K562 (cell line): ENCODE results near the gene TEAD4. TPM values are rescaled to one million over a fixed set of nuclear protein-coding genes. Genes with fewer than 3 reads are reported as not detected.

Source experiments
- ATAC-seq: fragments of 200-7000 bp; cut with Tn5 transposase; 3 replicates; pipeline ENCODE4 v1.9.1; 2020; ENCODE audit warnings: moderate library complexity
- BruUV-seq: library from RNA; stranded (reverse); fragments of 400-500 nt; replicated peaks from 2 replicates; lab custom pipeline; 2021; lab: Mats Ljungman, UMichigan
- CTCF ChIA-PET: fragments of 300-600 bp; formaldehyde crosslinking; extraction: SDS; loops from one replicate; lab custom pipeline; 2021; ENCODE audit warnings: low intra/inter-chr PET ratio; lab: Yijun Ruan, JAX
- POLR2A ChIA-PET: fragments of 300-600, 350-650 bp; sonication (Branson Sonifier 250); formaldehyde crosslinking; extraction: SDS; loops from one replicate; lab custom pipeline; 2021; ENCODE audit warnings: antibody characterized with exemption, inconsistent platforms; lab: Yijun Ruan, JAX
- DNase-seq, 4 experiments: peaks; one replicate each; pipeline versions ENCODE4 v3.0.0 to v3.0.0-alpha.2; 2011 to 2018; ENCODE audit warnings: low spot score in 3 of 4, mixed read lengths in 3 of 4; ENCODE audit errors: extremely low read depth in 1 of 4
- FAIRE-seq: peaks from 2 replicates; lab custom pipeline; 2011; peaks lifted over from hg19 to GRCh38; lab: Jason Lieb, UNC
- H2AFZ ChIP-seq: 2 replicates; pipeline ENCODE4 v1.6.0; 2011; ENCODE audit warnings: low read depth, low read length, control low read depth, inconsistent platforms
- H3K27ac ChIP-seq: fragments of 200-600 bp; 3 replicates; pipeline ENCODE4 v1.8.0; 2011; ENCODE audit warnings: low read depth, mild to moderate bottlenecking, control low read depth, inconsistent platforms, low read length, moderate library complexity, mixed read lengths; ENCODE audit errors: extremely low read depth
- H3K27me3 ChIP-seq, 2 experiments: fragments of 300-600 bp in 1 of 2; 2 replicates in 1 of 2; 3 replicates in 1 of 2; pipeline versions ENCODE4 v1.6.0 to v1.8.0; 2011; ENCODE audit warnings: inconsistent platforms in 2 of 2, low read length in 2 of 2, mild to moderate bottlenecking in 1 of 2, mixed read lengths in 1 of 2, moderate library complexity in 1 of 2; ENCODE audit not compliant: control insufficient read depth in 2 of 2, insufficient read depth in 2 of 2
- H3K36me3 ChIP-seq: fragments of 300-600 bp; 3 replicates; pipeline ENCODE4 v1.8.0; 2011; ENCODE audit warnings: mild to moderate bottlenecking, low read length, inconsistent platforms; ENCODE audit not compliant: control insufficient read depth, insufficient read depth
- H3K4me1 ChIP-seq, 2 experiments: fragments of 200-600 bp in 1 of 2; replicated peaks in 1 of 2; 2 replicates in 1 of 2; 3 replicates in 1 of 2; pipeline versions ENCODE4 v1.5.1 to v1.8.0; 2011; ENCODE audit warnings: inconsistent platforms in 2 of 2, low read length in 2 of 2, mild to moderate bottlenecking in 1 of 2, mixed read lengths in 1 of 2, moderate library complexity in 1 of 2; ENCODE audit not compliant: control insufficient read depth in 2 of 2, insufficient read depth in 2 of 2
- H3K4me2 ChIP-seq: 2 replicates; pipeline ENCODE4 v1.6.1; 2011; ENCODE audit warnings: low read length, control low read depth, inconsistent platforms, mixed read lengths; ENCODE audit not compliant: insufficient read depth
- H3K4me3 ChIP-seq: fragments of 200-600 bp; sonication (generic), shearing (Covaris generic); 2 replicates; pipeline ENCODE4 v1.5.1; 2016; ENCODE audit warnings: control low read depth, inconsistent platforms
- H3K79me2 ChIP-seq: fragments of 200-600 bp; 3 replicates; pipeline ENCODE4 v1.8.0; 2011; ENCODE audit warnings: low read length, inconsistent platforms; ENCODE audit not compliant: control insufficient read depth, insufficient read depth
- H3K9ac ChIP-seq, 2 experiments: 2 replicates each; pipeline versions ENCODE4 v1.6.0 to v1.6.1; 2011; ENCODE audit warnings: low read depth in 2 of 2, low read length in 2 of 2, control low read depth in 1 of 2, inconsistent platforms in 1 of 2, mild to moderate bottlenecking in 1 of 2, mixed read lengths in 1 of 2; ENCODE audit not compliant: insufficient read depth in 1 of 2
- H3K9me1 ChIP-seq: one replicate; pipeline ENCODE4 v1.6.0; 2011; ENCODE audit warnings: inconsistent platforms, mild to moderate bottlenecking, low read length, moderate library complexity; ENCODE audit not compliant: control insufficient read depth, insufficient read depth
- H3K9me3 ChIP-seq: replicated peaks from 2 replicates; pipeline ENCODE4 v1.5.1; 2011; ENCODE audit warnings: low read depth, low read length, inconsistent platforms; ENCODE audit not compliant: control insufficient read depth, insufficient read depth
- H4K20me1 ChIP-seq: replicated peaks from 2 replicates; pipeline ENCODE4 v1.6.1; 2011; ENCODE audit warnings: low read length, inconsistent platforms, mixed read lengths; ENCODE audit not compliant: control insufficient read depth, insufficient read depth
- HOMEZ ChIP-seq: fragments of 250-450 bp; sonication (Bioruptor Pico); IDR thresholded peaks from 2 replicates; pipeline ENCODE4 v1.4.0; 2020; ENCODE audit warnings: mild to moderate bottlenecking, moderate library complexity
- IFI16 ChIP-seq: fragments of 250-450 bp; sonication (Bioruptor Pico); IDR thresholded peaks from 2 replicates; pipeline ENCODE4 v2.1.2; 2022; ENCODE audit warnings: mild to moderate bottlenecking, inconsistent platforms
- KLF1 ChIP-seq: fragments of 450-650 bp; IDR thresholded peaks from 2 replicates; pipeline ENCODE4 v1.6.1; 2016; ENCODE audit warnings: missing genetic modification characterization, missing compliant biosample characterization
- LCOR ChIP-seq: sonication (generic); formaldehyde crosslinking; IDR thresholded peaks from 2 replicates; pipeline ENCODE4 v1.8.0; 2022; ENCODE audit warnings: mild to moderate bottlenecking, missing genetic modification reagents
- PURB ChIP-seq: sonication (generic); formaldehyde crosslinking; IDR thresholded peaks from 2 replicates; pipeline ENCODE4 v1.9.0; 2021; ENCODE audit warnings: low read depth, mild to moderate bottlenecking, missing genetic modification reagents
- SMAD4 ChIP-seq: fragments of 250-450 bp; sonication (Bioruptor Pico); conservative IDR thresholded peaks from 2 replicates; pipeline ENCODE4 v1.8.0; 2021; ENCODE audit warnings: inconsistent platforms, mild to moderate bottlenecking, moderate library complexity
- SRSF7 ChIP-seq: fragments of 200-400 bp; formaldehyde crosslinking; optimal IDR thresholded peaks from 2 replicates; pipeline ENCODE3; 2017; ENCODE audit warnings: mild to moderate bottlenecking, low read depth, low read length
- TSC22D4 ChIP-seq: fragments of 450-650 bp; IDR thresholded peaks from 2 replicates; pipeline ENCODE4 v1.6.1; 2016; ENCODE audit warnings: missing genetic modification characterization, missing biosample characterization, control low read depth
- XRCC4 ChIP-seq: IDR thresholded peaks from one replicate; pipeline ENCODE4 v1.6.1; 2011; ENCODE audit not compliant: insufficient read depth, insufficient read length; ENCODE audit errors: extremely low read depth
- ZBTB8A ChIP-seq: fragments of 450-650 bp; IDR thresholded peaks from 2 replicates; pipeline ENCODE4 v1.6.1; 2018; ENCODE audit warnings: mild to moderate bottlenecking, moderate library complexity; ENCODE audit not compliant: partially characterized antibody
- ZNF408 ChIP-seq: fragments of 250-450 bp; sonication (Bioruptor Pico); IDR thresholded peaks from 2 replicates; pipeline ENCODE4 v1.4.0; 2020; ENCODE audit warnings: low read depth, mild to moderate bottlenecking, moderate library complexity
- ZNF695 ChIP-seq: fragments of 450-650 bp; formaldehyde crosslinking; IDR thresholded peaks from 2 replicates; pipeline ENCODE4 v1.4.0; 2020; ENCODE audit warnings: mild to moderate bottlenecking, moderate library complexity
- ZSCAN29 ChIP-seq: fragments of 450-650 bp; IDR thresholded peaks from 2 replicates; pipeline ENCODE4 v1.6.1; 2017
- WGBS: fragments of 100-300 bp; shearing (Covaris generic); methylation state at CpG from one replicate; pipeline ENCODE4 v1.1.6; 2016; ENCODE audit warnings: low coverage, mixed read lengths; ENCODE audit not compliant: insufficient coverage; ENCODE audit errors: missing lambda C conversion rate; 5-methylcytosine and 5-hydroxymethylcytosine counted together
- in situ Hi-C: fragments of 300-500 bp; cut with MboI; formaldehyde crosslinking; loops from 4 replicates; pipeline ENCODE4 v1.15.0; 2018; ENCODE audit warnings: inconsistent platforms, mixed read lengths
- intact Hi-C: fragments of 100-400 bp; cut with micrococcal nuclease; formaldehyde crosslinking; loops from 2 replicates; pipeline ENCODE4 v1.14.2; 2022
- polyA plus RNA-seq, 8 experiments: library from polyadenylated mRNA; depleted of rRNA in 4 of 8; stranded (reverse) in 5 of 8; unstranded in 3 of 8; fragments of >200 nt; fragmentation: Nextera tagmentation in 2 of 8; fragmentation: Illumina TruSeq in 1 of 8; extraction: Ambion mirVana in 2 of 8; extraction: Trizol in 1 of 8; gene quantifications; 2 replicates each; pipeline versions ENCODE4 v1.2.1 to v1.2.3, GENCODE V29; 2011 to 2014; ENCODE audit warnings: inconsistent platforms in 1 of 8, missing spikeins in 1 of 8
- total RNA-seq, 7 experiments: library from RNA; depleted of rRNA in 6 of 7; stranded (reverse); fragments of >200 nt in 6 of 7; fragmentation: Illumina TruSeq in 2 of 7; extraction: Trizol in 2 of 7; gene quantifications; 2 replicates each; pipeline versions ENCODE4 v1.2.1 to v1.2.3, GENCODE V29; 2011 to 2021; ENCODE audit warnings: low replicate concordance in 1 of 7
- TF ChIP-seq, protein P1 (sequence below): fragments of 250-450 bp; sonication (Bioruptor Pico); IDR thresholded peaks from 2 replicates; pipeline ENCODE4 v1.5.0; 2020; ENCODE audit warnings: mild to moderate bottlenecking
- TF ChIP-seq, protein P2 (sequence below): fragments of 250-450 bp; sonication (Bioruptor Pico); IDR thresholded peaks from 2 replicates; pipeline ENCODE4 v1.8.0; 2021; ENCODE audit warnings: moderate library complexity, mild to moderate bottlenecking, inconsistent platforms

TEAD4 gene
- total and polyA plus RNA-seq, 9 of the 15 experiments (the other 6 are each of a cell fraction or from before 2014, with no cell fraction given) = 0.82 to 40.0 (median 17.0) TPM

GRCh38 chr12:3049611-3050249, 90.5 kb downstream of the TEAD4 start (continued):
- TF ChIP-seq, protein P1, sequence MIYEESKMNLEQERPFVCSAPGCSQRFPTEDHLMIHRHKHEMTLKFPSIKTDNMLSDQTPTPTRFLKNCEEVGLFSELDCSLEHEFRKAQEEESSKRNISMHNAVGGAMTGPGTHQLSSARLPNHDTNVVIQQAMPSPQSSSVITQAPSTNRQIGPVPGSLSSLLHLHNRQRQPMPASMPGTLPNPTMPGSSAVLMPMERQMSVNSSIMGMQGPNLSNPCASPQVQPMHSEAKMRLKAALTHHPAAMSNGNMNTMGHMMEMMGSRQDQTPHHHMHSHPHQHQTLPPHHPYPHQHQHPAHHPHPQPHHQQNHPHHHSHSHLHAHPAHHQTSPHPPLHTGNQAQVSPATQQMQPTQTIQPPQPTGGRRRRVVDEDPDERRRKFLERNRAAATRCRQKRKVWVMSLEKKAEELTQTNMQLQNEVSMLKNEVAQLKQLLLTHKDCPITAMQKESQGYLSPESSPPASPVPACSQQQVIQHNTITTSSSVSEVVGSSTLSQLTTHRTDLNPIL (CRISPR knock-in tag) = no peak
- TF ChIP-seq SMAD4 (CRISPR knock-in tag) (no peak), XRCC4 (no peak), TSC22D4 (no peak), ZNF408 (no peak), PURB (CRISPR knock-in tag) (no peak), ZSCAN29 (no peak)

GRCh38 chr12:3054374-3054773, 95.2 kb downstream of the TEAD4 start:
- no peak overlapping the region for H2AFZ ChIP-seq
- ChIA-PET CTCF (no interaction called here), POLR2A (no interaction called here)
- WGBS = 3% methylated on average over 7 of the region's 7 CpGs
- H3K9ac ChIP-seq = no peak overlapping the region
- H3K4me3 ChIP-seq = no peak overlapping the region
- no peaks in the 10 kb centered on the region; a peak in 1 of 5 replicates for H3K4me1 ChIP-seq
- H3K9me1 ChIP-seq = no peaks in the 10 kb centered on the region
- BruUV-seq = no TSS peak
- no peak for ATAC-seq
- in situ Hi-C loops = no loop called here
- H3K9me3 ChIP-seq = no peaks in the 10 kb centered on the region
- no peaks in the 10 kb centered on the region for H3K79me2 ChIP-seq
- H4K20me1 ChIP-seq = no peaks in the 10 kb centered on the region
- intact Hi-C loops = no loop called here
- peak in 1 of 4 experiments; percentile 1 for DNase-seq
- no peak overlapping the region for H3K4me2 ChIP-seq
- no peak for FAIRE-seq
- peaks cover 11 to 38% of the 10 kb centered on the region in 2 experiments; a peak in 4 of 5 replicates for H3K27me3 ChIP-seq
- no peaks in the 10 kb centered on the region for H3K36me3 ChIP-seq
- no peak overlapping the region for H3K27ac ChIP-seq
- TF ChIP-seq SRSF7 (no peak), XRCC4 (no peak), ZNF695 (CRISPR knock-in tag) (no peak), IFI16 (CRISPR knock-in tag) (no peak), HOMEZ (no peak), ZBTB8A (no peak), LCOR (CRISPR knock-in tag) (no peak), KLF1 (tag) (no peak)
- TF ChIP-seq, protein P2, sequence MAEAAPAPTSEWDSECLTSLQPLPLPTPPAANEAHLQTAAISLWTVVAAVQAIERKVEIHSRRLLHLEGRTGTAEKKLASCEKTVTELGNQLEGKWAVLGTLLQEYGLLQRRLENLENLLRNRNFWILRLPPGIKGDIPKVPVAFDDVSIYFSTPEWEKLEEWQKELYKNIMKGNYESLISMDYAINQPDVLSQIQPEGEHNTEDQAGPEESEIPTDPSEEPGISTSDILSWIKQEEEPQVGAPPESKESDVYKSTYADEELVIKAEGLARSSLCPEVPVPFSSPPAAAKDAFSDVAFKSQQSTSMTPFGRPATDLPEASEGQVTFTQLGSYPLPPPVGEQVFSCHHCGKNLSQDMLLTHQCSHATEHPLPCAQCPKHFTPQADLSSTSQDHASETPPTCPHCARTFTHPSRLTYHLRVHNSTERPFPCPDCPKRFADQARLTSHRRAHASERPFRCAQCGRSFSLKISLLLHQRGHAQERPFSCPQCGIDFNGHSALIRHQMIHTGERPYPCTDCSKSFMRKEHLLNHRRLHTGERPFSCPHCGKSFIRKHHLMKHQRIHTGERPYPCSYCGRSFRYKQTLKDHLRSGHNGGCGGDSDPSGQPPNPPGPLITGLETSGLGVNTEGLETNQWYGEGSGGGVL = no peak
